Mesothelial cell of epicardium (in vitro differentiated cells): ENCODE measurements around the gene ATP2A2. TPM values are rescaled to one million over a fixed set of nuclear protein-coding genes. Genes with fewer than 3 reads are reported as not detected.

ENCODE experiments used
- DNase-seq, 2 experiments: peaks; one replicate each; pipeline ENCODE4 v3.0.0; 2021; ENCODE audit warnings: low spot score in 2 of 2; ENCODE audit not compliant: unreplicated experiment in 2 of 2
- H3K27ac Mint-ChIP-seq: 2 replicates; pipeline ENCODE4 v1.8.0; 2021; ENCODE audit warnings: mixed read lengths
- H3K27me3 Mint-ChIP-seq: 2 replicates; pipeline ENCODE4 v1.8.0; 2021; ENCODE audit warnings: low read depth, mixed read lengths
- H3K36me3 Mint-ChIP-seq: 2 replicates; pipeline ENCODE4 v1.8.0; 2021; ENCODE audit warnings: mixed read lengths
- H3K4me1 Mint-ChIP-seq: 2 replicates; pipeline ENCODE4 v1.8.0; 2021; ENCODE audit warnings: mixed read lengths
- H3K4me3 Mint-ChIP-seq: 2 replicates; pipeline ENCODE4 v1.8.0; 2021; ENCODE audit warnings: mild to moderate bottlenecking, moderate library complexity, mixed read lengths
- H3K9me3 Mint-ChIP-seq: 2 replicates; pipeline ENCODE4 v1.8.0; 2021; ENCODE audit warnings: mixed read lengths
- CTCF ChIP-seq: fragments of 200-600 bp; sonication (generic); IDR thresholded peaks from one replicate; pipeline ENCODE4 v1.5.0; 2021; ENCODE audit warnings: antibody characterized with exemption; ENCODE audit not compliant: unreplicated experiment
- total RNA-seq: library from RNA; stranded (reverse); gene quantifications from 3 replicates; pipeline ENCODE4 v1.2.1, GENCODE V29; 2021

The ATP2A2 gene
- total RNA-seq, 1 donor from 2014 or later, result 186 TPM

- DNase-seq, result no peak
- Mint-ChIP-seq H3K36me3 (peaks cover 37% of the 10 kb centered on the region), H3K4me3 (no peak overlapping the region), H3K27me3 (no peaks in the 10 kb centered on the region), H3K27ac (no peak overlapping the region), H3K9me3 (no peaks in the 10 kb centered on the region), H3K4me1 (peaks cover 8% of the 10 kb centered on the region)
- no peak for TF ChIP-seq CTCF
Measured at GRCh38 chr12:110351119-110351518, 70.1 kb downstream of the ATP2A2 start.

- H3K4me1 Mint-ChIP-seq, result peaks cover 8% of the 10 kb centered on the region
- no peak overlapping the region for H3K27ac Mint-ChIP-seq
- H3K36me3 Mint-ChIP-seq, result peaks cover 28% of the 10 kb centered on the region
- H3K4me3 Mint-ChIP-seq, result no peak overlapping the region
- no peaks in the 10 kb centered on the region for H3K9me3 Mint-ChIP-seq
- DNase-seq, result no peak
- no peak for TF ChIP-seq CTCF
- no peaks in the 10 kb centered on the region for H3K27me3 Mint-ChIP-seq
Measured at GRCh38 chr12:110352401-110352800, 71.4 kb downstream of the ATP2A2 start.

DNA sequence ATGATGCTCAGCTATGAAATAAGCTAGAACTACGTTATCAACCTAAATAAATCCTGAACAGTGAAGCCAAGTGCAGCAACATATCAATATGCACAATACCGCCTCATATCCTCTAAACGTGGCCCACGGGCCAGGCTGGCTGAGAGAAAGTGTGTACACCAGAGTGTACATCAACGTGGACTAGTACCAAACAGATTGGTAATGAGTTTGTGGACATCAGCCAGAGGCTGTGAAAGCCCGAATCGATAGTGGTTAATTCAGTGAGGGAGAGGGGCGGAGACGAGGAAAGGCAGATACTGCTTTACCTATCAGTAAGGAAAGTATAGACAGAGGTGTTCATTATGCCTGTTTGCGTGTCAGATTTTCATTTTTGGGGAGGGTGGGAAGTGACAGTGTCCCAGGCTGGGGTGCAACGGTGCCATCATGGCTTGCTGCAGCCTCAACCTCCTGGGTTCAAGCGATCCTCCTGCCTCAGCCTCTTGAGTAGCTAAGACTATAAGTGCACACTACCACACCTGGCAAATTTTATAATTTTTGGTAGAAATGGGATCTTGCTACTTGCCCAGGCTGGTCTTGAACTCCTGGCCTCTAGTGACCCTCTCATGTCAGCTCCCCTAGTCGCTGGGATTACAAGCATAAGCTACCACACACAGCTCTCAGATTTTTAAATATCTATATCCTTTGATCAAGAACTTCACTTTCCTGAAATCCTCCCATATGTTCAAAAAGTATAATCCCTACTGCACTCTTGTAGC, 72.3 kb downstream of the ATP2A2 start:
- Mint-ChIP-seq H3K36me3 (peaks cover 21% of the 10 kb centered on the region), H3K4me3 (no peak overlapping the region), H3K4me1 (peaks cover 8% of the 10 kb centered on the region), H3K27ac (peak overlapping the region; percentile 21), H3K9me3 (no peaks in the 10 kb centered on the region), H3K27me3 (no peaks in the 10 kb centered on the region)
- no peak for TF ChIP-seq CTCF
- DNase-seq, result no peak

DNA sequence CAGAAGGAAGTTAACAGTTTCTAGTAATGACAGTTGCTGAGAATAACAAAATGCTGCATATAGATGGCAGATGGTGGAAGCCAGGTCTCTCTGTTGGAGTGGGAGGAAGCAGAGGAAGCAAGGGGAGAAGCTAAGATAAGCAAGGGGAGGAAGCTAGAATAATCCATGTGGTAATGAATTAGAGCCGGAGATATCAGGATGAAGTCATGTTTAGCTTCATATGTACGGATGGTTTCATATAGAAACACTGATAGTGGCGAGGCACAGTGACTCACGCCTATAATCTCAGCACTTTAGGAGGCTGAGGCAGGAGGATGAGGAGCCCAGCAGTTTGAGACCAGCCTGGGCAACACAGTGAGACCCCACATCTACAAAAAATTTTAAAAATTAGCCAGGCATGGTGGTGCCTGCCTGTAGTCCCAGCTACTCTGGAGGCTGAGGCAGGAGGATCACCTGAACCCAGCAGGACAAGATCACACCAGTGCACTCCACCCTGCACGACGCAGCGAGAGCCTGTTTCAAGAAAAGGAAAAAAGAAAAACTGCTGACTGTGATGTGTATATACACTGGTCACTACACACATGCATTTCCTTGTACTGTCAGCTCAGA, 73.2 kb downstream of the ATP2A2 start:
- Mint-ChIP-seq H3K27ac (no peak overlapping the region), H3K27me3 (no peaks in the 10 kb centered on the region), H3K4me3 (no peak overlapping the region), H3K4me1 (peaks cover 8% of the 10 kb centered on the region), H3K9me3 (no peaks in the 10 kb centered on the region), H3K36me3 (peaks cover 19% of the 10 kb centered on the region)
- DNase-seq, result no peak
- TF ChIP-seq CTCF, result no peak

DNA sequence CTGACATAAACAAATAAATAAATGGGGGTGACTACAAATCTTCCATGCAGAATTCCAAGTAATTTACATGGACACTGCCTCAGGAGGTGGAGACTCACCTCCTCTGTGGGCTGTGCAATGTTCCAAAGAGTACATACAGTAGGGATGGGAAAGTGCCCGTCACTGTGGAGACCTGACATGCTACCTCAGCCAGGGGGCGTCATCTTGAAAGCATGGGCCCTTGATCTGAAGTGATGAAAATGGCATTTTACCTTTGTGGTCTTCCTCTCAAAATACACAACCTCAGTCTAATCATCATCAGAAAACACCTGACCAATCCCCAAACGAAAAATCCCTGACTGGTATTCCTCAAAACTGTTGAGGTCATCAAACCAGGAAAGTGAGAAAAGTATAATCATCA, 74.0 kb downstream of the ATP2A2 start:
- TF ChIP-seq CTCF, result peak; percentile 20

More for the DNA sequence above, 74.0 kb downstream of the ATP2A2 start:
- H3K27me3 Mint-ChIP-seq, result no peaks in the 10 kb centered on the region
- DNase-seq, result no peak
- peaks cover 2% of the 10 kb centered on the region for H3K4me1 Mint-ChIP-seq
- H3K4me3 Mint-ChIP-seq, result no peak overlapping the region
- no peaks in the 10 kb centered on the region for H3K9me3 Mint-ChIP-seq
- peaks cover 15% of the 10 kb centered on the region for H3K36me3 Mint-ChIP-seq
- H3K27ac Mint-ChIP-seq, result no peak overlapping the region
